DMS 273 treated with DMSO at 0.1 percent for 48 hours (cell line): ENCODE results near the gene PRAMEF1.
"Not testable (repeated sequence)": the region's sequence is repeated elsewhere in the genome, so short reads cannot be mapped to it uniquely, and the experiment has no call there.

ENCODE experiments used
- DNase-seq: peaks from one replicate; lab custom pipeline; 2025; lab: John Stamatoyannopoulos, UW

Gene PRAMEF1, protein sequence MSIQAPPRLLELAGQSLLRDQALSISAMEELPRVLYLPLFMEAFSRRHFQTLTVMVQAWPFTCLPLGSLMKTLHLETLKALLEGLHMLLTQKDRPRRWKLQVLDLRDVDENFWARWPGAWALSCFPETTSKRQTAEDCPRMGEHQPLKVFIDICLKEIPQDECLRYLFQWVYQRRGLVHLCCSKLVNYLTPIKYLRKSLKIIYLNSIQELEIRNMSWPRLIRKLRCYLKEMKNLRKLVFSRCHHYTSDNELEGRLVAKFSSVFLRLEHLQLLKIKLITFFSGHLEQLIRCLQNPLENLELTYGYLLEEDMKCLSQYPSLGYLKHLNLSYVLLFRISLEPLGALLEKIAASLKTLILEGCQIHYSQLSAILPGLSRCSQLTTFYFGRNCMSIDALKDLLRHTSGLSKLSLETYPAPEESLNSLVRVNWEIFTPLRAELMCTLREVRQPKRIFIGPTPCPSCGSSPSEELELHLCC

DNA sequence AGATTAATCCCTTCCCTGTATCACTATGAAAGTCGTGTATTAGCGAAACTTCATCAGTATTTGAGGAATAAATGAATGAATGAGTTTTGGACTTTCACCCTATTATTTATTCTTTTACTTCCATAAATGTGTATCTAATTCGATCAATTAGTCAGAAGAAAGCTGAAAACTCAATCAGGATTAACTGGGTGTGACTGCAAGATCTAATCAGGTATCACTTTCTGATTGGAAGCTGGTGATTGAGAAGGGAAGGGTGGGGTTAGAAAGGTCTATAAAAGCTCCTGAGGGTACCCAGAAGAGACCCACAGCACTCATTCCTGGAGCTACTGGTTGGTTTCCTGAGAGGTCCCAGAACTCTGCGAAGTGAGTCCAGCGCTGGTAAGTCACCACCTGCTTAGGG, at the start of gene PRAMEF1:
Gene PRAMEF1, plus strand, starts transcription at position 301 of the 400 bp plus-strand sequence. CDS start 1,831 bp downstream, outside the sequence.
- DNase-seq = not testable (repeated sequence)

DNA sequence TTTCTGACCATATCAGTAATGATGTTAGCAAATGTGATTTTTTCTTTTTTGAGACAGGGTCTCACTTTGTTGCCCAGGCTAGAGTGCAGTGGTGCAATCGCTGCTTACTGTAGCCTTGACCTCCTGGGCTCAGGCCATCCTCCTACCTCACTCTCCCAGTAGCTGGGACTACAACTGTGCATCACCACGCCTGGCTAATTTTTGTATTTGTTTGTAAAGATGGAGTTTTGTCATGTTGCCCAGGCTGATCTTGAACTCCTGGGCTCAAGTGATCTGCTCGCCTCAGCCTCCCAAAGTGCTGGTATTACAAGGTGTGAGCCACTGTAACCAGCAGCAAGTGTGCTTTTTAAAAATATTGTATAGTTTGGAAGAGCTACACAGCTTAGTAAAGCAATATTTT, 49.3 kb upstream of the PRAMEF1 start:
- no peak for DNase-seq

DNA sequence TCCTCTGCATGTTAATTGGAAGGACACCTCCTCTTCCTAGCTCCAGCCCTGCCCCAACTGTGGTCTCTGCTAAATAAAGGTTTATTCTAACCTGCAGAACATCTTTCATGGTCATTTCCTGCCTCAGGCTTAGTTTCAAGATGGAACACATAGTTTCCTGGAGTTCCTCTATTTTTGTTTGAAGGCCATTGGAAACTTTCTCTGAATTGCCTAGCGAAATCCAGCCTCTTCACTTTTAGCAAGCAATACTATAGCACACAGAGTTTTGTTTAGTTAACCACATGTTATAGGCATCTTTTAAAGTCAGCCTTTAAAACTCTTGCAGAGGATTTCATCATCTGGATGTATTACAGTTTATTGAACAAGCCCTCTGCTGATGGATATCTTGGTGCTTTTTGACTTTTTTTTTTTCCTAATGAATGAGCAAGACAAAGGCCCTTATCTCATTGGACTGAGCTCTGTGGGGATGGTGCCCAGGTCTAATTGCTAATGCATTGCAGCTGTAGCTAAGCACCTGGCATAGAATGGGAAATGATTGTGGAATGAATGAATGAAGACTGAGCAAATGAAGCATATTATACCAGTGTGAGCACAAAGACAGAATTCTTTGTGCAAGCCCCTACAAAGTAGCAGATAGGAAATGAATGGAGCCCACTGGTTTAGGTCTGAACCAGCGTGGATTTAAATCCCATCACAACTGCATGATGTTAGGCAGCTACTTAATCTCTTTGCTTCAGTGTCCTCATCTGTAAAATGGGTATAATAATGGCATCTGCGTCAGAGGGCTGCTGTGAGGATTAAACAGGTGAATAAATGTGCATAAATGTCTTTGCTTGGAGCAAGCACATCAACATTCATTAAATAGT, 45.8 kb upstream of the PRAMEF1 start:
- DNase-seq = no peak

DNA sequence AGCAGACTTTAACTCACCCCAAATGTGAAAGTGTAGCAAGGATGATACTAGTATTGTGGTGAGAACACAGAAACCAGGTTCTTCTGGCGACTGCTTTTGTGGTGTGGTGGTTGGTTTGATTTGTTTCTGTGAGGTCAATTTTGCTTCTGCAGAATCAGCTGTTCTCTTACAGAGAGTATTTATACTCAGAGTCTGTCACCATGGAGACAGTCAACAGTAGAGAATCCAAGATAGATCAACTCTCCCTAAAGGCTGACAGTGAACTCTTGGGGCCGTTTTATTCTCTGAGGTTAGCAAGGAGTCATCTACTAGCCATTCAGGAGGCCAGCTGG, 45.2 kb upstream of the PRAMEF1 start, which contains the start of gene CFAP107:
Gene CFAP107, plus strand, starts transcription at position 209 of the 332 bp plus-strand sequence. CDS start 231 bp downstream, outside the sequence.
- DNase-seq = no peak

DNA sequence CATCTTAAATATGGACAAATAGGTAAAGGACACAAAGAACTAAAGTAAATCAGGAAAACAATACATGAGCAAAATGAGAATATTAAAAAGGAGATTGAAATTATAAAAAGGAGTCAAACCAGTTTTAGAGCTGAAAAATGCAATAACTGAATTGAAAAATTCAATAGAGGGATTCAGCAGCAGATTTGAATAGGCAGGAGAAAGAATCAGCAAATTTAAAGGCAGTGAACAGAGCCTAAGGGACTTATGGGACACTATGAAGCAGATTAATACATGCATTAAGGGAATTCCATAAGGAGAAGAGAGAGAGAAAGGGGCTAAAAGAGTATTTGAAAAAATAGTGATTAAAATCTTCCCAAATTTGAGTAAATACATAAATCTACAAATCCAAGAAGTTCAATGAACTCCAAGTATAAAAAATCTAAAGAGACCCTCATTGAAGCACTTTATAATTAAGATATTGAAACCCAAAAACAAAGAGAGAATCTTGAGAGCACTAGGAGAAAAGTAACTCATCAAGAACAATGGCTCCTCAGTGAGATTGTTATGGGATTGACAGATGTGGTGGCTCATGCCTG, 42.3 kb upstream of the PRAMEF1 start:
- DNase-seq = no peak

DNA sequence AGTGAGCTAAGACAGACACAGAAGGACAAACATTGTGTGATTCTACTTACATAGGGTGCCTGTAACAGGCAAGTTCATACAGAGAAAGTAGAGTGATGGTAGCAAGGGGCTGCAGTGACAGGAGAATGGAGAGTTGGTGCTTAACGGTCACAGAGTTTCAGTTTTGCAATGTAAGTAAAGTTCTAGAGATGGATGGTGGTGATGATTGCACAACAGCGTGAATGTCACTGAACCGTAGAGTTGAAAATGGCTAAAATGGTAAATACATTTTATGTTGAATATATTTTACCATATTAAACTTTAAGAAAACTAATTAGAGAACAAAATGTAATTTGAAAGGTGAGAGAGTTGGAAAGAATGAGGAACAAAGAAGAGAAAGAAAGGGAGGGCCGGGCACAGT, 36.5 kb upstream of the PRAMEF1 start:
- DNase-seq = no peak

DNA sequence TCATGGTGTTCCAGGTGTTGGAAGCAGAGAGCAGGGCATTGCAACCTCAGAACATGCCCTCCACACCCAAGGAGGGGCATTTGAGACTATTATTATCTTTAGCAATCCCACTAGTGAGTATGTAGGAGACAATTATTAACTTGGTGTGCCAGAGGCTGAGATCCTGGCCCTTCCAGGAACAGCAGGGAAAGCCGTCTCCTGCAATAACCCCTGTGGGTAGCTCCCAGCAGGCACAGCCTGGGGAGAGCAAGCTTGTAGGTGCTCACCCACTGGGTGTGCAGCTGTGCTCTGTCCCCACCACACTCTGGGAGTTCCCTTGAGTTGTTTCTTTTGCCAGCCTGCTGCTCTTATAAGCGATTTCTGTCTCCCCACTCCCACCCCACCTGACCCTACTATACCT, 34.9 kb upstream of the PRAMEF1 start:
- DNase-seq = no peak

DNA sequence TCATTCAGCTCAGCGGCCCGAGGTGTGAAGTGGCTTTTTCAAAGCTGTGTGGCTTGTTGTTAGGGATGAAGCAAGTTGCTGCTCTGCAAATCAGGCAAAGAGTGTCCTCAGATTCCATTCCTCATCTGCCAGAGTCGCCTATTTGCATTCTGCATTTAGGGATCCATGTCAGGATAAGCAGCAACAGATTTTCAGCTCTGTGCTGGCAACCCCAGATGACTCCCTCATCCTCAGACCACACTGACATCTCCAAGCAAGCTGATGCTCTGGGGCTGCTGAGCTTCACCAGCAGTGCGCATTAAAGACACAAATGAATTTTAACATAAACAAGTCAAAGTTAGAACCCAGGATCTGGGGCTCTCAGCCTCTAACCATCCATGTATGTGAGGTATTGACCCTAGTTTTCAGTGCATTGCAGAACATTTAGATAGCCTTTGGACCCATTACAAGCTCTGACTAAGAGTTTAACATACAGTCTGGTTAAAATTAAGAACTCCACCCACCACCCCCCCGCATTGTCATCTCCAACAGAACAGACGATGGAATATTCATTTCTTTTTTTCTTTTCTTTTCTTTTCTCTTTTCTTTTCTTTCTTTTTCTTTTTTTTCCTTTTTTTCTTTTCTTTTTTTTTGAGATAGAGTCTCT, 34.3 kb upstream of the PRAMEF1 start:
- DNase-seq = no peak

DNA sequence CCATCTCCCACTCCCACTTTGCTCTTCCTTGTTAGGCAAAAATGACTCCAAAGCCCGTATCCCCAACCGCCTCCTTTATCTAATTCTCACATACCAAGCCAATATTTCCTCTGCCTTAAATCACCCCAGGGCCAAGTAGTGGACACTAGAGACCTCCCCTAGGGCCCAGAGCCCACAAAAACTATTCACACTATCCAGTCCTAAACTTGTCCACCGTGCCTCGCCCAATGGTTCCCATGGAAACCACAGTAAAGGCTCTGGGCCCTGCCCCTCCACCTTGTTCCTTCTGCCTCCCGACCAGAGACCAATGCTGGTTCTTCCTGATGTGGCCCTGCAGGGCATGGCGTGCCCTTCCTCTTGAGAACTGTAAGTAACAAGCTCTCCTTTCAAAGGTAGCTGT, 33.4 kb upstream of the PRAMEF1 start:
- no peak for DNase-seq

DNA sequence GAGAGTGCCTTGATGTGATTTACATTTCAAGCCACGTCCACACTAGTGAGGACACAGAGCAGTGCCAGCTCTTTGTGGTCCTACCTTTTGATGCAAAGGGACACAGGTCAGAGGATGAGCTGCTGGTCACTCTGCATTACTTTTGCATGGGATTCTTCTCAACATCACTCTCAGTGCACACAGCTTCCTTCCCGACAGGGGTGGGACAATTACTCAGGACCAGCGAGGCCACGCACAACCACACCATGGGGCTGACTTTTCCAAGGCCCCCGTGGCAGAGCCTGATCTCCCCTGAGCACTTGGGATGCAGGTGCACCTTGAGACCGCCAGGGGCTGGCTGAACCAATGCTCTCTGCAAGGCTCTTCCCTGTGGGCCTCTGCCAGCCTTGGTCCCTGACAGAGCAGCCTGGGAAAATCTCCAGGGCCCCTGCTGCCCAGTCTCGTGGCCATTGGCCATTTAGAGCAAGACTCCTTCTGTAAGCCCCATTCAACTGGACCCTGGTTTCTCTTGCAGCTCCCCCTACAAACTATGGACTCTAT, 30.9 kb upstream of the PRAMEF1 start:
- DNase-seq = no peak

DNA sequence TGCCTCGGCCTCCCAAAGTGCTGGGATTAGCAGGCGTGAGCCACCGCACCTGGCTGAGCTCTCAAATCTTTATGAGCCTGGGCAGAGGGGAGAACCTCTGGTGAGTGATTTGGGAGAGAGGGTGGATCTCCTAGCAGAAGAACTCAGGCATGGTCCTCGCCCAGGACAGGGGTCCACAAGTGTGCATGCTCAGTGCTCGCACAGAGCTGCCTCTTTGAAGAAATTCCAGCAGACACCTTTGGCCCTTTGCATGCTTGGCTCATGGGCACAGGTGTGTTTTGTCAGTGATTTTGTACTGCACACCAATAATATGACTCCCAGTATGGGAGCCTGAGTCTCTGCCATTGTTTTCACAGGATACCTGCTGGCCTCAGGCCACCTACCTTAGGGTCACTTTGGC, 29.4 kb upstream of the PRAMEF1 start:
- no peak for DNase-seq

DNA sequence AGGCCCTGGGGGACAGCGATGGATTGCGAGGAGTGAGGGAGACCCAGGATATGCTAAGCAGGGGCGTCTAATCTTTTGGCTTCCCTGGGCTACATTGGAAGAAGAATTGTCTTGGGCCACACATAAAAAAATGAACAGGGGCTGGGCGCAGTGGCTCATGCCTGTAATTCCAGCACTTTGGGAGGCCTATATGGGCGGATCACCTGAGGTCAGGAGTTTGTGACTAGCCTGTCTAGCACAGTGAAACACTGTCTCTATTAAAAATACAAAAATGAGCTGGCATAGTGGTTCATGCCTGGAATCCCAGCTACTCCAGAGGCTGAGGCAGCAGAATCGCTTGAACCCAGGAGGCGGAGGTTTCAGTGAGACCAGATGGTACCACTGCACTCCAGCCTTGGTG, 28.4 kb upstream of the PRAMEF1 start:
- DNase-seq = no peak

DNA sequence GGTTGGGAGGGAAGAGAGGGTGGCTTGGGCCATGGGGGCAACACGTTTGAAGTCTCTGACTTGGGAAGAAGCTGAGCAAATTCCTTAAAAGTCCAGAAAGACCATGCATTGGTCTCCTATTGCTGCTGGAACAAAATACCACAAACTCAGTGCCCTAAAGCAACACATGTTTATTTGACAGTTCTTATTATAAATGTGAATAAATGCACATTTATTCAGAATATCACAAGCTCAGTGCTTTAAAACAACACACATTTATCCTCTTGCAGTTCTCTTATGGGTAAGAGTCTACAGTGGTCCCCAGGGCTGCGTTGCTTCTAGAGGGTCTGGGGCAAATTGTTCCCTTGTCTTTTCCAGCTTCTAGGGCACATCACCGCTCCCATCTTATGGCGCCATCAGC, 27.7 kb upstream of the PRAMEF1 start:
- no peak for DNase-seq

DNA sequence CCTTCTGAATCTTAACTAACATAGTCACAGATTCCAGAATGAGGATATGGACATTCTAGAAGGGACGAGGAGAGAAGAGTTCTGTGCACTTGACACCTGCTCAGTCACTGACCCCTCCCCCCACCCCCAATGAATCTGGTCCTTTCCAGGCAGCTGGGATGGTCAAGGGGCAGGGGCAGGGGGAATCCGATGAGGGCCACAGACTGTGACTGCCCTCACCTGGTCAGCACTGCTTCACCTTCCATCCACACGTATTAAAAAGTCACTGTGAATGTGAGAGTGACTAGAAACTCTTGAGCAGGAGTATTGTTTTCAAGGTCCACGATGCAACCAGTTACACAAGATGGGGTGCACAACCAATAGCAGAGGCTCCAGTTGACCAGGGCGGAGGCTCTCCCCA, 27.2 kb upstream of the PRAMEF1 start:
- DNase-seq = no peak

DNA sequence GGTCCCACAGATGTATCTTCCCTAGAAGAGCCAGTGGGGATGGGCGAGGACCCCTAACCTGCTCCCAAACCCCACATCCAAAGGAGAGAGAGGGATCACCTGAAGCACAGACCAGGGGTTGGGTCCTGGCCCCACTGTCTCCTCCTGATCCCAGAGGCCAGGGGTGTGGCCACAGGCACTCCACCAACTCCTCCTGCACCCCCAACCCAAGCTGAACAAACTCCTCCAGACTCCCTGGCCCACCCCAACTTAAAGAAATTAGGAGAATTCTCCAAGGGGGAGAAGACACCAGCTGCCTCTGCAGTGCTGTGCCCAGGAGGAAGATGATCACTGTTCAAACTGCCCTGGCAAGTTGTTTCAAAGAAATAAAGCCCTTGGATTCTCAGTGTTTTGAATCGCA, 22.2 kb upstream of the PRAMEF1 start:
- DNase-seq = no peak

DNA sequence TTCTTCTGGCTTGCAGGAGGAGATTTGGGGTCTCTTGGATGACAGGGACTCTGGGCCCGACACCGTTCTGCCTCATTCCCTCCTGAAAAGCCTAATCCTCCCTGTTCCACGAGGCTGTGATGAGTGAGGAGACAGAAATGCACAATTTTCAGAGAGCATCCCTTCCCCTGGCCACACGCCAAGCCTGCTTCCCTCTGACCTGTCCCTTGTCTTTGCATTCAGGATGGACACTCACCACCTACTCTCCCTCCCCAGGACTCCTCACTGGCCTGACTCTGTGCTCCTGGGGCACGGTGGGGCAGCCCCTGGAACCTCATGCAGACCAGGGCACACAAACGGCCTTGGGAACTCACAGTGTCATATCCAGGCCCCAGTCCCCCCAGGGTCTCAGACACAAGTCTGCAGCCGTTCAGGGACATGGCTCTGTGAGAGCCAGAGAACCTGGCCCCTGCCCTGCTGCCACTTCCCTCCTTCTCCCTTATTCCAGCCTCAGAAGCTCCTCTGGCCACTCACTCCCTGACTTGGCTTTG, 21.2 kb upstream of the PRAMEF1 start:
- no peak for DNase-seq

DNA sequence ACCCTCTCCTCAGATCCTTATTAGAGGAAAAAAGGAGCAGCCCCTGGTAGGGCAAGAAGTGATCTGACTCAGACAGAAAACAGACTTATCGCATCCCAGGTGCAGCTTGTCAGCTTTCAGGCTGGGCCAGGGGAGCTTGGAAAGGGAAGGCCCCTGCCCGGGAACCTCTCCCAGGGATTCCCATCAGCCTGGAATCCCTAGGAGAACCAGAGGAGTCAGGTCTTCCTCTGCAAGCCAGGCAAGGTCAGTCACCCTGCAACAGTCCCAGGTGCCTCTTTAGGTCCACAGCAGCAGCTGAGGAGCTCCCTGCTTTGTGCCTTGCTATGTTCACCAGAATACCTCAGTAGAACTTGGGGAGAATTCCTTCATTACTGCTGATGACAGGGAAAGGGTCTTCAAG, 20.6 kb upstream of the PRAMEF1 start:
- no peak for DNase-seq

DNA sequence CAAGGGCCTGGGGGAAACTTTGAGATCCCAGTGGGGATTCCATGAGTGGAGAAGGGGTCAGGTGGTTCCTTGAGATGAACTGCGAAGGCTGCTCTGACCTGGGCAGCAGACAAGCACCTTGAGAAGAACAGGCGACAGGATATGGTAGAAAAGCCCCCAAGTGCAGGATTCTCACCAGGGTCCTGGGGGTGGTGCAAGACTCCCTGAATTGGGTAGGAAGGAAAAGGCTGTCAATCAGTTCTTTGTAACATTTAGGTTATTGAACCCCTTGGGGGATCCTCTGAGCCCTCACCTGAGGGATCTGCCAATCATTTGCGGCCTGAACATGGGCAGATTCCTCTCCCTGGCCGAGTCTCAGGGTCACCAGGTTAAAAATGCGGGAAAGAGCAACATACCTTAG, 20.0 kb upstream of the PRAMEF1 start:
- DNase-seq = no peak

DNA sequence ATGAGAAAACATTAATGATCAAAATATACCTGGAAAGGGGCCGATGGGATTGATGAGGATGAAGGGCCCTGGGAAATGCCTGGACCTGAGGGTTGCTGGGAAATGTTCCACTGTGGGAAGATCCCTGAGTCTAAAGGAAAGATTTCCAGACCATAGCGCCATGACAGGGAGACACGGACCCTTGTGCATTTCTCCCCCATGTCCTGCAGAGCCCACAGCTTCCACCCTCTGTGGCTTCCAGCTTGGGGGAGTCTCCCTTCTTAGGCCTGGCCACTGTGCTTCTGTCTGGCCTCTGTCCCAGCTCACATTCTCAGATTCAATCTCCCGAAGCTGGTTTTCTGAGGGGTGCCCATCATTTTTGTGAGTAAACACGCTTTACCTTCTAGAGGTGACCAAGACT, 18.7 kb upstream of the PRAMEF1 start:
- DNase-seq = no peak

DNA sequence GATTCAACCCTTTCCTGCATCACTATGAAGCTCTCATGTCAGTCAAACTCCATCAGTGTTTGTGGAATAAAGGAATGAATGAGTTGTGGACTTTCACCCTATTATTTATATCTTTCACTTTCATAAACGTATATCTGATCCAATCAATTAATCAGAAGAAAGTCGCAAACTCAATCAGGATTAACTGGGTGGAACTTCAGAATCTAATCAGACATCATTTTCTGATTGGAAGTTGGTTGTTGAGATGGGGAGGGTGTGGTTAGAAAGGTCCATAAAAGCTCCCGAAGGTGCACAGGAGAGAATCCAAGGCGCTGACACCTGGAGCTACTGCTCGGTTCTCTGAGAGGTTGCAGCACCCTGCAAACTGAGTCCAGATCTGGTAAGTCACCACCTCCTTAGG, 17.8 kb upstream of the PRAMEF1 start, which contains the start of gene PRAMEF12:
Gene PRAMEF12, plus strand, starts transcription at position 301 of the 400 bp plus-strand sequence. CDS start 1,130 bp downstream, outside the sequence.
- DNase-seq = no peak

DNA sequence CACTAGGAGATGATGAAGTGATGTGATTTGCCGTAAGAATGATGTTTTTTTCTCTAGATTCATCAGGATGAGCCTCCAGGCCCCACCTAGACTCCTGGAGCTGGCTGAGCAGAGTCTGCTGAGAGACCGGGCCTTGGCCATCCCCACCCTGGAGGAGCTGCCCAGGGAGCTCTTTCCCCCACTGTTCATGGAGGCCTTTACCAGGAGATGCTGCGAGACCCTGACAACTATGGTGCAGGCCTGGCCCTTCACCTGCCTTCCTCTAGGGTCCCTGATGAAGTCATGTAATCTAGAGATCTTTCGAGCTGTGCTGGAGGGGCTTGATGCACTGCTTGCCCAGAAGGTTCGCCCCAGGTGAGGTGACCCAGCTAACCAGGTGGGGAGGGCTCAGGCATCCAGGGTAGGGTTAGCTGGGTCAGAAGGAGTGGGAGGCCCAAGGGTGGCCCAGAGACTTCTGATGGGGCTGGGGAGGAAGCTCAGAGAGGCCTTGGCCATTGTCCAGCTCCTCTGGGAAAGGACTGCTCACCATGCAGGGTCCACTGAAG, 16.3 kb upstream of the PRAMEF1 start:
- DNase-seq = no peak
